Measurements from ENCODE around the gene SGIP1. TPM values are rescaled to one million over a fixed set of nuclear protein-coding genes. Genes with fewer than 3 reads are reported as not detected.

Gene SGIP1
- total RNA-seq, 2 donors from 2014 or later: 3.8 to 9.4 TPM

GRCh38 chr1:66518654-66519053 is 15.3 kb upstream of the SGIP1 start:
- 92 to 100% methylated on average over 2 of the region's 2 CpGs for WGBS, 2 experiments (ENCODE audit: insufficient coverage in 1 of 2, insufficient read length in 1 of 2)
- Histone ChIP-seq H3K4me3 (ENCODE audit: low read length) (no peak overlapping the region), H3K9me3 (ENCODE audit: control insufficient read depth, low read length) (no peaks in the 10 kb centered on the region), H3K36me3 (ENCODE audit: control insufficient read depth, insufficient read depth, low read length) (no peaks in the 10 kb centered on the region), H3K9ac (ENCODE audit: extremely low read depth, low read length, poor library complexity, severe bottlenecking) (no peak overlapping the region), H3K4me1 (ENCODE audit: control insufficient read depth, insufficient read depth, low read length) (no peaks in the 10 kb centered on the region), H3K27ac (ENCODE audit: low read depth, low read length) (no peak overlapping the region), H3K27me3 (ENCODE audit: control insufficient read depth, insufficient read depth, low read length, poor library complexity, severe bottlenecking) (no peaks in the 10 kb centered on the region)
- Mint-ChIP-seq H3K9me3 (no peaks in the 10 kb centered on the region), H3K4me3 (no peak overlapping the region), H3K36me3 (ENCODE audit: low read depth) (no peaks in the 10 kb centered on the region), H3K27me3 (ENCODE audit: insufficient read depth) (no peaks in the 10 kb centered on the region), H3K4me1 (no peaks in the 10 kb centered on the region), H3K27ac (no peak overlapping the region)
- TF ChIP-seq, protein P1, sequence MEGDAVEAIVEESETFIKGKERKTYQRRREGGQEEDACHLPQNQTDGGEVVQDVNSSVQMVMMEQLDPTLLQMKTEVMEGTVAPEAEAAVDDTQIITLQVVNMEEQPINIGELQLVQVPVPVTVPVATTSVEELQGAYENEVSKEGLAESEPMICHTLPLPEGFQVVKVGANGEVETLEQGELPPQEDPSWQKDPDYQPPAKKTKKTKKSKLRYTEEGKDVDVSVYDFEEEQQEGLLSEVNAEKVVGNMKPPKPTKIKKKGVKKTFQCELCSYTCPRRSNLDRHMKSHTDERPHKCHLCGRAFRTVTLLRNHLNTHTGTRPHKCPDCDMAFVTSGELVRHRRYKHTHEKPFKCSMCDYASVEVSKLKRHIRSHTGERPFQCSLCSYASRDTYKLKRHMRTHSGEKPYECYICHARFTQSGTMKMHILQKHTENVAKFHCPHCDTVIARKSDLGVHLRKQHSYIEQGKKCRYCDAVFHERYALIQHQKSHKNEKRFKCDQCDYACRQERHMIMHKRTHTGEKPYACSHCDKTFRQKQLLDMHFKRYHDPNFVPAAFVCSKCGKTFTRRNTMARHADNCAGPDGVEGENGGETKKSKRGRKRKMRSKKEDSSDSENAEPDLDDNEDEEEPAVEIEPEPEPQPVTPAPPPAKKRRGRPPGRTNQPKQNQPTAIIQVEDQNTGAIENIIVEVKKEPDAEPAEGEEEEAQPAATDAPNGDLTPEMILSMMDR (conservative IDR thresholded peaks at IDR 0.05): no peak
- DNase-seq: no peak

- H3K9ac ChIP-seq (ENCODE audit: extremely low read depth, low read length, poor library complexity, severe bottlenecking): no peak overlapping the region
- no peaks in the 10 kb centered on the region for H3K27me3 ChIP-seq (ENCODE audit: control insufficient read depth, insufficient read depth, low read length, poor library complexity, severe bottlenecking)
- H3K4me3 ChIP-seq (ENCODE audit: low read length): no peak overlapping the region
- no peak overlapping the region for H3K27ac ChIP-seq (ENCODE audit: low read depth, low read length)
- no peaks in the 10 kb centered on the region for H3K9me3 Mint-ChIP-seq
- H3K4me1 ChIP-seq (ENCODE audit: control insufficient read depth, insufficient read depth, low read length): no peaks in the 10 kb centered on the region
- no peaks in the 10 kb centered on the region for H3K27me3 Mint-ChIP-seq (ENCODE audit: insufficient read depth)
- DNase-seq: no peak
- no peaks in the 10 kb centered on the region for H3K9me3 ChIP-seq (ENCODE audit: control insufficient read depth, low read length)
- H3K36me3 ChIP-seq (ENCODE audit: control insufficient read depth, insufficient read depth, low read length): no peaks in the 10 kb centered on the region
- WGBS, 2 experiments (ENCODE audit: insufficient coverage in 1 of 2, insufficient read length in 1 of 2): 85 to 100% methylated on average over 1 to 3 of the region's 3 CpGs
- H3K36me3 Mint-ChIP-seq (ENCODE audit: low read depth): no peaks in the 10 kb centered on the region
- no peak overlapping the region for H3K27ac Mint-ChIP-seq
- H3K4me1 Mint-ChIP-seq: no peaks in the 10 kb centered on the region
- H3K4me3 Mint-ChIP-seq: no peak overlapping the region
- TF ChIP-seq, protein P1 (conservative IDR thresholded peaks at IDR 0.05): no peak
These were observed 14.0 kb upstream of the SGIP1 start for GRCh38 chr1:66519992-66520391.

GRCh38 chr1:66520655-66521054 is 13.3 kb upstream of the SGIP1 start:
- Mint-ChIP-seq H3K4me1 (no peaks in the 10 kb centered on the region), H3K4me3 (no peak overlapping the region), H3K9me3 (no peaks in the 10 kb centered on the region), H3K27ac (no peak overlapping the region), H3K27me3 (ENCODE audit: insufficient read depth) (no peaks in the 10 kb centered on the region), H3K36me3 (ENCODE audit: low read depth) (no peaks in the 10 kb centered on the region)
- no peak overlapping the region for H3K27ac ChIP-seq (ENCODE audit: low read depth, low read length)
- no peak overlapping the region for H3K9ac ChIP-seq (ENCODE audit: extremely low read depth, low read length, poor library complexity, severe bottlenecking)
- no peaks in the 10 kb centered on the region for H3K9me3 ChIP-seq (ENCODE audit: control insufficient read depth, low read length)
- no peak overlapping the region for H3K4me3 ChIP-seq (ENCODE audit: low read length)
- DNase-seq: no peak
- WGBS, 2 experiments (ENCODE audit: insufficient coverage in 1 of 2, insufficient read length in 1 of 2): 79 to 85% methylated on average over 3 to 6 of the region's 6 CpGs
- no peaks in the 10 kb centered on the region for H3K4me1 ChIP-seq (ENCODE audit: control insufficient read depth, insufficient read depth, low read length)
- no peaks in the 10 kb centered on the region for H3K36me3 ChIP-seq (ENCODE audit: control insufficient read depth, insufficient read depth, low read length)
- H3K27me3 ChIP-seq (ENCODE audit: control insufficient read depth, insufficient read depth, low read length, poor library complexity, severe bottlenecking): no peaks in the 10 kb centered on the region
- TF ChIP-seq, protein P1 (conservative IDR thresholded peaks at IDR 0.05): no peak

Measured in endodermal cell (in vitro differentiated cells).